ENCODE data around the gene NCOA7.
"Not testable (repeated sequence)": the region's sequence is repeated elsewhere in the genome, so short reads cannot be mapped to it uniquely, and the experiment has no call there.

Gene NCOA7

GRCh38 chr6:125842091-125842626 is 51.4 kb downstream of the NCOA7 start:
- no peak overlapping the region for H3K56ac ChIP-seq (ENCODE audit: low read length)
- no peak overlapping the region for H2AK5ac ChIP-seq (ENCODE audit: low read length)
- H4K8ac ChIP-seq (ENCODE audit: low read depth, low read length): no peak overlapping the region
- no CpG with 5 or more reads among the region's 5 CpGs for WGBS (ENCODE audit: extremely low coverage, insufficient coverage, low lambda C conversion rate)
- no peak overlapping the region for H3K4ac ChIP-seq (ENCODE audit: low read depth, low read length)
- H2BK15ac ChIP-seq (replicated peaks; ENCODE audit: low read depth): no peak overlapping the region
- no peaks in the 10 kb centered on the region for H3K4me1 ChIP-seq (ENCODE audit: control insufficient read depth, low read depth, low read length)
- no peak overlapping the region for H2BK5ac ChIP-seq (ENCODE audit: low read length)
- no peaks in the 10 kb centered on the region for H3K27me3 ChIP-seq (ENCODE audit: insufficient read depth, low read length, poor library complexity)
- no peaks in the 10 kb centered on the region for H3K79me1 ChIP-seq (ENCODE audit: low read length)
- H4K5ac ChIP-seq (ENCODE audit: low read length): no peak overlapping the region
- H3K27ac ChIP-seq (ENCODE audit: low read depth, low read length): no peak overlapping the region
- no peaks in the 10 kb centered on the region for H3K79me2 ChIP-seq (ENCODE audit: control insufficient read depth, insufficient read depth, low read length)
- H3K4me2 ChIP-seq (ENCODE audit: low read length): no peak overlapping the region
- H3K9ac ChIP-seq (ENCODE audit: low read length): no peak overlapping the region
- no peak overlapping the region for H3K18ac ChIP-seq (ENCODE audit: low read length)
- no peak overlapping the region for H2BK120ac ChIP-seq (ENCODE audit: low read depth, low read length)
- H3K36me3 ChIP-seq (ENCODE audit: control insufficient read depth, insufficient read depth, low read length): no peaks in the 10 kb centered on the region
- DNase-seq: no peak
- no peak overlapping the region for H3K23ac ChIP-seq (ENCODE audit: low read length)
- H3K4me3 ChIP-seq (ENCODE audit: low read length): no peak overlapping the region

- Histone ChIP-seq H3K23ac (ENCODE audit: low read length) (no peak overlapping the region), H3K56ac (ENCODE audit: low read length) (no peak overlapping the region), H3K9ac (ENCODE audit: low read length) (no peak overlapping the region), H3K27me3 (ENCODE audit: insufficient read depth, low read length, poor library complexity) (no peaks in the 10 kb centered on the region), H3K4me3 (ENCODE audit: low read length) (no peak overlapping the region), H2BK5ac (ENCODE audit: low read length) (no peak overlapping the region), H3K36me3 (ENCODE audit: control insufficient read depth, insufficient read depth, low read length) (no peaks in the 10 kb centered on the region), H2AK5ac (ENCODE audit: low read length) (no peak overlapping the region), H3K18ac (ENCODE audit: low read length) (no peak overlapping the region), H3K4ac (ENCODE audit: low read depth, low read length) (no peak overlapping the region), H2BK120ac (ENCODE audit: low read depth, low read length) (no peak overlapping the region), H4K5ac (ENCODE audit: low read length) (no peak overlapping the region), H3K4me2 (ENCODE audit: low read length) (no peak overlapping the region), H3K79me1 (ENCODE audit: low read length) (no peaks in the 10 kb centered on the region), H3K79me2 (ENCODE audit: control insufficient read depth, insufficient read depth, low read length) (no peaks in the 10 kb centered on the region), H4K8ac (ENCODE audit: low read depth, low read length) (no peak overlapping the region), H3K27ac (ENCODE audit: low read depth, low read length) (no peak overlapping the region), H2BK15ac (replicated peaks; ENCODE audit: low read depth) (no peak overlapping the region), H3K4me1 (ENCODE audit: control insufficient read depth, low read depth, low read length) (no peaks in the 10 kb centered on the region)
- no CpG with 5 or more reads among the region's 1 CpG for WGBS (ENCODE audit: extremely low coverage, insufficient coverage, low lambda C conversion rate)
- DNase-seq: no peak
Observed at GRCh38 chr6:125843593-125843992, 52.8 kb downstream of the NCOA7 start.

- Histone ChIP-seq H3K79me1 (ENCODE audit: low read length) (no peaks in the 10 kb centered on the region), H3K23ac (ENCODE audit: low read length) (no peak overlapping the region), H3K4me3 (ENCODE audit: low read length) (no peak overlapping the region), H3K4ac (ENCODE audit: low read depth, low read length) (no peak overlapping the region), H2BK5ac (ENCODE audit: low read length) (no peak overlapping the region), H2AK5ac (ENCODE audit: low read length) (no peak overlapping the region), H3K56ac (ENCODE audit: low read length) (no peak overlapping the region), H3K27me3 (ENCODE audit: insufficient read depth, low read length, poor library complexity) (no peaks in the 10 kb centered on the region), H4K5ac (ENCODE audit: low read length) (no peak overlapping the region), H4K8ac (ENCODE audit: low read depth, low read length) (no peak overlapping the region), H3K18ac (ENCODE audit: low read length) (no peak overlapping the region), H2BK120ac (ENCODE audit: low read depth, low read length) (no peak overlapping the region), H3K36me3 (ENCODE audit: control insufficient read depth, insufficient read depth, low read length) (no peaks in the 10 kb centered on the region), H3K9ac (ENCODE audit: low read length) (no peak overlapping the region), H3K4me2 (ENCODE audit: low read length) (no peak overlapping the region), H3K4me1 (ENCODE audit: control insufficient read depth, low read depth, low read length) (no peaks in the 10 kb centered on the region), H3K27ac (ENCODE audit: low read depth, low read length) (no peak overlapping the region), H2BK15ac (replicated peaks; ENCODE audit: low read depth) (no peak overlapping the region), H3K79me2 (ENCODE audit: control insufficient read depth, insufficient read depth, low read length) (no peaks in the 10 kb centered on the region)
- no CpG with 5 or more reads among the region's 5 CpGs for WGBS (ENCODE audit: extremely low coverage, insufficient coverage, low lambda C conversion rate)
- no peak for DNase-seq
Observed at GRCh38 chr6:125844989-125845388, 54.2 kb downstream of the NCOA7 start.

GRCh38 chr6:125846292-125847024 is 55.7 kb downstream of the NCOA7 start:
- H2BK5ac ChIP-seq (ENCODE audit: low read length): no peak overlapping the region
- H3K79me2 ChIP-seq (ENCODE audit: control insufficient read depth, insufficient read depth, low read length): no peaks in the 10 kb centered on the region
- H3K4ac ChIP-seq (ENCODE audit: low read depth, low read length): no peak overlapping the region
- no peak overlapping the region for H2BK15ac ChIP-seq (replicated peaks; ENCODE audit: low read depth)
- no CpG with 5 or more reads among the region's 4 CpGs for WGBS (ENCODE audit: extremely low coverage, insufficient coverage, low lambda C conversion rate)
- no peak overlapping the region for H4K8ac ChIP-seq (ENCODE audit: low read depth, low read length)
- H4K5ac ChIP-seq (ENCODE audit: low read length): no peak overlapping the region
- H3K36me3 ChIP-seq (ENCODE audit: control insufficient read depth, insufficient read depth, low read length): no peaks in the 10 kb centered on the region
- H3K4me2 ChIP-seq (ENCODE audit: low read length): no peak overlapping the region
- H3K23ac ChIP-seq (ENCODE audit: low read length): no peak overlapping the region
- H3K27ac ChIP-seq (ENCODE audit: low read depth, low read length): no peak overlapping the region
- H2BK120ac ChIP-seq (ENCODE audit: low read depth, low read length): no peak overlapping the region
- no peaks in the 10 kb centered on the region for H3K79me1 ChIP-seq (ENCODE audit: low read length)
- H2AK5ac ChIP-seq (ENCODE audit: low read length): no peak overlapping the region
- H3K4me1 ChIP-seq (ENCODE audit: control insufficient read depth, low read depth, low read length): no peaks in the 10 kb centered on the region
- no peak overlapping the region for H3K56ac ChIP-seq (ENCODE audit: low read length)
- H3K27me3 ChIP-seq (ENCODE audit: insufficient read depth, low read length, poor library complexity): no peaks in the 10 kb centered on the region
- no peak overlapping the region for H3K4me3 ChIP-seq (ENCODE audit: low read length)
- no peak overlapping the region for H3K18ac ChIP-seq (ENCODE audit: low read length)
- no peak overlapping the region for H3K9ac ChIP-seq (ENCODE audit: low read length)
- peak; percentile 48 for DNase-seq

GRCh38 chr6:125848286-125848685 is 57.5 kb downstream of the NCOA7 start:
- H3K27ac ChIP-seq (ENCODE audit: low read depth, low read length); H3K56ac ChIP-seq (ENCODE audit: low read length); H3K79me1 ChIP-seq (ENCODE audit: low read length); H3K23ac ChIP-seq (ENCODE audit: low read length); DNase-seq; H2BK120ac ChIP-seq (ENCODE audit: low read depth, low read length); H3K4me1 ChIP-seq (ENCODE audit: control insufficient read depth, low read depth, low read length); H3K36me3 ChIP-seq (ENCODE audit: control insufficient read depth, insufficient read depth, low read length); H2AK5ac ChIP-seq (ENCODE audit: low read length); H4K8ac ChIP-seq (ENCODE audit: low read depth, low read length); H3K79me2 ChIP-seq (ENCODE audit: control insufficient read depth, insufficient read depth, low read length); H3K18ac ChIP-seq (ENCODE audit: low read length); H4K5ac ChIP-seq (ENCODE audit: low read length); H2BK5ac ChIP-seq (ENCODE audit: low read length); H3K9ac ChIP-seq (ENCODE audit: low read length); H3K4me2 ChIP-seq (ENCODE audit: low read length); H3K27me3 ChIP-seq (ENCODE audit: insufficient read depth, low read length, poor library complexity); H3K4ac ChIP-seq (ENCODE audit: low read depth, low read length); H3K4me3 ChIP-seq (ENCODE audit: low read length); H2BK15ac ChIP-seq (replicated peaks; ENCODE audit: low read depth): not testable (repeated sequence)
- no CpG with 5 or more reads among the region's 5 CpGs for WGBS (ENCODE audit: extremely low coverage, insufficient coverage, low lambda C conversion rate)

GRCh38 chr6:125850361-125850760 is 59.6 kb downstream of the NCOA7 start:
- H3K27me3 ChIP-seq (ENCODE audit: insufficient read depth, low read length, poor library complexity): no peaks in the 10 kb centered on the region
- no peak overlapping the region for H2BK5ac ChIP-seq (ENCODE audit: low read length)
- no peak overlapping the region for H4K8ac ChIP-seq (ENCODE audit: low read depth, low read length)
- H3K27ac ChIP-seq (ENCODE audit: low read depth, low read length): no peak overlapping the region
- no peak overlapping the region for H3K4me2 ChIP-seq (ENCODE audit: low read length)
- no peak overlapping the region for H3K4ac ChIP-seq (ENCODE audit: low read depth, low read length)
- no CpG with 5 or more reads among the region's 3 CpGs for WGBS (ENCODE audit: extremely low coverage, insufficient coverage, low lambda C conversion rate)
- no peak overlapping the region for H2AK5ac ChIP-seq (ENCODE audit: low read length)
- no peaks in the 10 kb centered on the region for H3K4me1 ChIP-seq (ENCODE audit: control insufficient read depth, low read depth, low read length)
- H3K56ac ChIP-seq (ENCODE audit: low read length): no peak overlapping the region
- H2BK15ac ChIP-seq (replicated peaks; ENCODE audit: low read depth): no peak overlapping the region
- H3K36me3 ChIP-seq (ENCODE audit: control insufficient read depth, insufficient read depth, low read length): no peaks in the 10 kb centered on the region
- H3K4me3 ChIP-seq (ENCODE audit: low read length): no peak overlapping the region
- no peaks in the 10 kb centered on the region for H3K79me2 ChIP-seq (ENCODE audit: control insufficient read depth, insufficient read depth, low read length)
- H3K18ac ChIP-seq (ENCODE audit: low read length): peak overlapping the region; percentile 60
- DNase-seq: no peak
- no peak overlapping the region for H4K5ac ChIP-seq (ENCODE audit: low read length)
- H2BK120ac ChIP-seq (ENCODE audit: low read depth, low read length): no peak overlapping the region
- no peak overlapping the region for H3K9ac ChIP-seq (ENCODE audit: low read length)
- H3K79me1 ChIP-seq (ENCODE audit: low read length): no peaks in the 10 kb centered on the region
- H3K23ac ChIP-seq (ENCODE audit: low read length): no peak overlapping the region
